22Rv1 (cell line): ENCODE data around the gene SLC7A11.

Experiments used
- CTCF ChIP-seq: fragments of 450-650 bp; IDR thresholded peaks from 2 replicates; pipeline ENCODE4 v1.5.1; 2017; ENCODE audit warnings: mild to moderate bottlenecking
- ZFX ChIP-seq: fragments of 450-650 bp; IDR thresholded peaks from 2 replicates; pipeline ENCODE4 v1.6.1; 2017; ENCODE audit warnings: antibody characterized with exemption, borderline replicate concordance

GRCh38 chr4:138247643-138248042 lies 5.5 kb upstream of the SLC7A11 start:
- TF ChIP-seq CTCF (no peak), ZFX (no peak)
